Astrocyte (in vitro differentiated cells and primary cell): ENCODE data around the gene DLGAP1. TPM values are rescaled to one million over a fixed set of nuclear protein-coding genes. Genes with fewer than 3 reads are reported as not detected.

ENCODE experiments used
- DNase-seq: peaks from one replicate; pipeline ENCODE4 v3.0.0-alpha.2; 2010; ENCODE audit warnings: low read depth
- FAIRE-seq: peaks from 2 replicates; lab custom pipeline; 2011; peaks lifted over from hg19 to GRCh38; lab: Jason Lieb, UNC
- H2AFZ ChIP-seq: 2 replicates; pipeline ENCODE4 v1.6.0; 2012; ENCODE audit warnings: low read depth, low read length, inconsistent platforms
- H3K27ac ChIP-seq: 2 replicates; pipeline ENCODE4 v1.5.1; 2011; ENCODE audit warnings: low read depth, low read length, inconsistent platforms
- H3K27me3 ChIP-seq: 2 replicates; pipeline ENCODE4 v1.6.0; 2011; ENCODE audit warnings: low read length, inconsistent platforms; ENCODE audit not compliant: insufficient read depth
- H3K36me3 ChIP-seq: 2 replicates; pipeline ENCODE4 v1.5.1; 2011; ENCODE audit warnings: low read length, inconsistent platforms; ENCODE audit not compliant: insufficient read depth
- H3K4me1 ChIP-seq: 2 replicates; pipeline ENCODE4 v1.5.1; 2011; ENCODE audit warnings: low read length, inconsistent platforms; ENCODE audit not compliant: insufficient read depth
- H3K4me2 ChIP-seq: 2 replicates; pipeline ENCODE4 v1.6.0; 2012; ENCODE audit warnings: low read length, inconsistent platforms
- H3K4me3 ChIP-seq: 2 replicates; pipeline ENCODE4 v1.5.1; 2011; ENCODE audit warnings: low read depth, mild to moderate bottlenecking, low read length, inconsistent platforms; ENCODE audit not compliant: insufficient read depth
- H3K79me2 ChIP-seq: 2 replicates; pipeline ENCODE4 v1.6.0; 2012; ENCODE audit warnings: mild to moderate bottlenecking, low read length, inconsistent platforms; ENCODE audit not compliant: insufficient read depth
- H3K9ac ChIP-seq: 2 replicates; pipeline ENCODE4 v1.6.0; 2012; ENCODE audit warnings: mild to moderate bottlenecking, low read length, inconsistent platforms
- H3K9me3 ChIP-seq: 2 replicates; pipeline ENCODE4 v1.5.1; 2012; ENCODE audit warnings: low read depth, mild to moderate bottlenecking, low read length, inconsistent platforms; ENCODE audit not compliant: insufficient read depth
- H4K20me1 ChIP-seq: 2 replicates; pipeline ENCODE4 v1.6.0; 2012; ENCODE audit warnings: low read length, inconsistent platforms; ENCODE audit not compliant: insufficient read depth
- H3K27ac Mint-ChIP-seq: one replicate; pipeline ENCODE4 v1.8.0; 2021; ENCODE audit warnings: mild to moderate bottlenecking, mixed read lengths; ENCODE audit not compliant: unreplicated experiment
- H3K27me3 Mint-ChIP-seq: one replicate; pipeline ENCODE4 v1.8.0; 2021; ENCODE audit warnings: low read depth, mixed read lengths; ENCODE audit not compliant: unreplicated experiment
- H3K36me3 Mint-ChIP-seq: one replicate; pipeline ENCODE4 v1.8.0; 2021; ENCODE audit warnings: low read depth, mixed read lengths; ENCODE audit not compliant: unreplicated experiment
- H3K4me1 Mint-ChIP-seq: one replicate; pipeline ENCODE4 v1.8.0; 2021; ENCODE audit warnings: low read depth, mixed read lengths; ENCODE audit not compliant: unreplicated experiment
- H3K4me3 Mint-ChIP-seq: one replicate; pipeline ENCODE4 v1.8.0; 2021; ENCODE audit warnings: mild to moderate bottlenecking, moderate library complexity, mixed read lengths; ENCODE audit not compliant: unreplicated experiment
- H3K9me3 Mint-ChIP-seq: one replicate; pipeline ENCODE4 v1.8.0; 2021; ENCODE audit warnings: mild to moderate bottlenecking, mixed read lengths; ENCODE audit not compliant: unreplicated experiment
- CTCF ChIP-seq: IDR thresholded peaks from 2 replicates; pipeline ENCODE4 v1.5.1; 2011; ENCODE audit warnings: low read depth, mild to moderate bottlenecking, inconsistent platforms, low read length, moderate library complexity; ENCODE audit not compliant: insufficient read depth
- EZH2 ChIP-seq: IDR thresholded peaks from 2 replicates; pipeline ENCODE4 v1.6.1; 2012; ENCODE audit warnings: mild to moderate bottlenecking, low read length, inconsistent platforms; ENCODE audit not compliant: insufficient read depth
- total RNA-seq: library from RNA; stranded (reverse); gene quantifications from 2 replicates; pipeline ENCODE4 v1.2.1, GENCODE V29; 2021

DLGAP1 gene
- total RNA-seq, 1 donor from 2014 or later: 2.3 TPM

GRCh38 chr18:3984163-3984757 lies 470.8 kb downstream of the DLGAP1 start:
- Mint-ChIP-seq H3K27me3 (no peaks in the 10 kb centered on the region), H3K4me1 (peaks cover 24% of the 10 kb centered on the region), H3K36me3 (no peaks in the 10 kb centered on the region), H3K4me3 (no peak overlapping the region), H3K27ac (peak overlapping the region; percentile 28), H3K9me3 (peaks cover 2% of the 10 kb centered on the region)
- DNase-seq (peak; percentile 25), FAIRE-seq (no peak)
- no peak overlapping the region for H2AFZ ChIP-seq
- peak overlapping the region; percentile 50 for H3K4me2 ChIP-seq
- no peak overlapping the region for H3K4me3 ChIP-seq
- TF ChIP-seq CTCF: no peak
- TF ChIP-seq EZH2: no peak
- H3K79me2 ChIP-seq: no peaks in the 10 kb centered on the region
- H3K27me3 ChIP-seq: no peaks in the 10 kb centered on the region
- peak overlapping the region; percentile 32 for H3K9ac ChIP-seq
- peak overlapping the region; percentile 44 for H3K27ac ChIP-seq
- no peaks in the 10 kb centered on the region for H3K9me3 ChIP-seq
- H3K36me3 ChIP-seq: no peaks in the 10 kb centered on the region
- no peaks in the 10 kb centered on the region for H4K20me1 ChIP-seq
- peaks cover 33% of the 10 kb centered on the region for H3K4me1 ChIP-seq

DNA sequence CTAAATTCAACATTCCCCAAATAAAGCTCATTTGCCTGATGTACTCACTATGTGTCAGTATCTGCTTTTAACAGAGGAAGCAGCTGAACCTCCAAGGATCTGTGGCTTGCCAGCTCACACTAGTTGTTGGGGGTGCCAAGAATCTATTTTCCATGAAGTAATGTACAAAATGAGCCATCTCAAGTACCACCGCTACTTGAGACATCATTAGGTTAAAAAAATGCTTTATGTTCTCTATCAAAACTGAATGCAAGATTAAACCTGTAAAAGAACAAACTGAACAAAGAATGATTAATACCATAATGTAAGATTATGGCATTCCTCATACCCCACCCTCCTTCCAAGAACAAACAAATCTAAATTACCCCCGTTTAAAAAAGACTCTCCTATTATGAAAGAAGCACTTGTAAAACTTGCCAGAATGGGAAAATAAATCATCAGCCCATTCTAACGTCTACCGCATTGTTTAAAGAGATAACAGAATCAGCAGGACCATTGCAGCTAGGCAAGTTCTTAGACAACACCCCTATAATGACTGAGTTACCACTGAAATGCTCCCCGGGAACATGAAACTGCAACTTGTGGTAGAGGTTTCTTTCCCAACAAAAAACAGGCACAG lies 471.6 kb downstream of the DLGAP1 start:
- H3K4me3 ChIP-seq: no peak overlapping the region
- Mint-ChIP-seq H3K27ac (no peak overlapping the region), H3K9me3 (peaks cover 4% of the 10 kb centered on the region), H3K4me3 (no peak overlapping the region), H3K27me3 (no peaks in the 10 kb centered on the region), H3K36me3 (no peaks in the 10 kb centered on the region), H3K4me1 (peaks cover 24% of the 10 kb centered on the region)
- H3K27ac ChIP-seq: peak overlapping the region; percentile 44
- TF ChIP-seq CTCF (no peak), EZH2 (no peak)
- H2AFZ ChIP-seq: no peak overlapping the region
- H3K4me2 ChIP-seq: peak overlapping the region; percentile 50
- no peaks in the 10 kb centered on the region for H3K27me3 ChIP-seq
- H3K9me3 ChIP-seq: no peaks in the 10 kb centered on the region
- no peaks in the 10 kb centered on the region for H3K36me3 ChIP-seq
- DNase-seq: peak; percentile 97
- no peaks in the 10 kb centered on the region for H4K20me1 ChIP-seq
- H3K79me2 ChIP-seq: no peaks in the 10 kb centered on the region
- FAIRE-seq: peak; percentile 87
- H3K4me1 ChIP-seq: peaks cover 33% of the 10 kb centered on the region
- peak overlapping the region; percentile 32 for H3K9ac ChIP-seq

DNA sequence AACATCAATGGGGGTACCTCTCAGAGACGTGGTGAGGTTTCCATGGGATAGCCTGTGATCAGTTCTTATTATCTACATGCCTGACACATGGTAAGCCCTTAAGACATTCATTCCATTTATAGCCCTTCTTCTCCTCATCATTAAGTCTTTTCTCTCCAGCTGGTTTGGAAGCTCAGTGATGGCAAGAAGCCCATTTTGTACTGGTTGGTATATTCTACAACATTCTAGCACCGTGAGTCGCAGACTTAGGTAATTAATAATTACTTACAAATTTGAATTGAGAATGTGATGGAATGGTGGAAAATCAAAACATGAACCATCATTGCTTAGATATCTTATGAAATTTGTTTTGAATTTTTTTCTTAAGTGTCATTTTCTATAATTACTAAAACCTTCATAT lies 472.6 kb downstream of the DLGAP1 start:
- H3K4me3 ChIP-seq: no peak overlapping the region
- peaks cover 24% of the 10 kb centered on the region for H3K4me1 Mint-ChIP-seq
- H3K9me3 ChIP-seq: no peaks in the 10 kb centered on the region
- TF ChIP-seq EZH2 (no peak), CTCF (no peak)
- no peaks in the 10 kb centered on the region for H4K20me1 ChIP-seq
- no peaks in the 10 kb centered on the region for H3K27me3 ChIP-seq
- no peak overlapping the region for H3K4me2 ChIP-seq
- no peak overlapping the region for H3K4me3 Mint-ChIP-seq
- no peak overlapping the region for H3K27ac Mint-ChIP-seq
- no peak for FAIRE-seq
- DNase-seq: peak; percentile 54
- no peak overlapping the region for H3K9ac ChIP-seq
- H3K27me3 Mint-ChIP-seq: no peaks in the 10 kb centered on the region
- H3K79me2 ChIP-seq: no peaks in the 10 kb centered on the region
- no peak overlapping the region for H3K27ac ChIP-seq
- H3K9me3 Mint-ChIP-seq: peaks cover 6% of the 10 kb centered on the region
- no peaks in the 10 kb centered on the region for H3K36me3 Mint-ChIP-seq
- H3K36me3 ChIP-seq: no peaks in the 10 kb centered on the region
- H3K4me1 ChIP-seq: peaks cover 33% of the 10 kb centered on the region
- H2AFZ ChIP-seq: no peak overlapping the region
